SK-N-SH treated with all-trans-retinoic acid at 6 μM for 48 hours (cell line): ENCODE results near the gene ENDOV.

Experiments used
- ATAC-seq: fragments of 200-7000 bp; cut with Tn5 transposase; 3 replicates; pipeline ENCODE4 v1.9.1; 2020; ENCODE audit warnings: mild to moderate bottlenecking, moderate library complexity
- ARNTL ChIP-seq: fragments of 450-650 bp; formaldehyde crosslinking; IDR thresholded peaks from 2 replicates; pipeline ENCODE4 v1.5.0; 2020; ENCODE audit warnings: low read depth, mild to moderate bottlenecking, moderate library complexity, borderline replicate concordance
- CSDC2 ChIP-seq: fragments of 250-450 bp; sonication (Bioruptor Pico); IDR thresholded peaks from 2 replicates; pipeline ENCODE4 v1.5.0; 2020; ENCODE audit warnings: mild to moderate bottlenecking, moderate library complexity
- ESRRG ChIP-seq: fragments of 250-450 bp; sonication (Bioruptor Pico); IDR thresholded peaks from 2 replicates; pipeline ENCODE4 v1.6.1; 2021; ENCODE audit warnings: mild to moderate bottlenecking
- GLIS3 ChIP-seq: fragments of 250-450 bp; sonication (Bioruptor Pico); IDR thresholded peaks from 2 replicates; pipeline ENCODE4 v1.5.0; 2020; ENCODE audit warnings: mild to moderate bottlenecking, moderate library complexity
- ISL1 ChIP-seq: fragments of 250-450 bp; sonication (Bioruptor Pico); IDR thresholded peaks from 2 replicates; pipeline ENCODE4 v2.1.2; 2022; ENCODE audit warnings: mild to moderate bottlenecking, moderate library complexity
- OSR1 ChIP-seq: fragments of 250-450 bp; sonication (Bioruptor Pico); IDR thresholded peaks from 2 replicates; pipeline ENCODE4 v1.8.0; 2022; ENCODE audit warnings: moderate library complexity, mild to moderate bottlenecking, inconsistent platforms
- PPARA ChIP-seq: fragments of 250-450 bp; sonication (Bioruptor Pico); IDR thresholded peaks from 2 replicates; pipeline ENCODE4 v1.5.0; 2020; ENCODE audit warnings: mild to moderate bottlenecking, borderline replicate concordance
- RARB ChIP-seq: fragments of 250-450 bp; sonication (Bioruptor Pico); IDR thresholded peaks from 2 replicates; pipeline ENCODE4 v1.8.0; 2021; ENCODE audit warnings: mild to moderate bottlenecking, moderate library complexity
- SNAI2 ChIP-seq: fragments of 250-450 bp; sonication (Bioruptor Pico); IDR thresholded peaks from 2 replicates; pipeline ENCODE4 v1.5.0; 2020; ENCODE audit warnings: mild to moderate bottlenecking, moderate library complexity
- TCF4 ChIP-seq: fragments of 250-450 bp; sonication (Bioruptor Pico); IDR thresholded peaks from 2 replicates; pipeline ENCODE4 v1.8.0; 2021; ENCODE audit warnings: mild to moderate bottlenecking, moderate library complexity, borderline replicate concordance
- TOX ChIP-seq: fragments of 250-450 bp; sonication (Bioruptor Pico); IDR thresholded peaks from 2 replicates; pipeline ENCODE4 v1.8.0; 2021; ENCODE audit warnings: mild to moderate bottlenecking, moderate library complexity, borderline replicate concordance
- ZC3H10 ChIP-seq: fragments of 250-450 bp; sonication (Bioruptor Pico); IDR thresholded peaks from 2 replicates; pipeline ENCODE4 v1.5.1; 2021; ENCODE audit warnings: mild to moderate bottlenecking, moderate library complexity
- ZFP3 ChIP-seq: fragments of 250-450 bp; sonication (Bioruptor Pico); IDR thresholded peaks from 2 replicates; pipeline ENCODE4 v1.5.0; 2020; ENCODE audit warnings: mild to moderate bottlenecking, moderate library complexity
- ZFP30 ChIP-seq: fragments of 450-650 bp; formaldehyde crosslinking; IDR thresholded peaks from 2 replicates; pipeline ENCODE4 v1.5.0; 2022; ENCODE audit warnings: mild to moderate bottlenecking, moderate library complexity
- ZNF565 ChIP-seq: fragments of 450-650 bp; formaldehyde crosslinking; conservative IDR thresholded peaks from 2 replicates; pipeline ENCODE4 v1.5.0; 2020; ENCODE audit warnings: low read depth, mild to moderate bottlenecking, moderate library complexity
- ZNF70 ChIP-seq: fragments of 450-650 bp; formaldehyde crosslinking; IDR thresholded peaks from 2 replicates; pipeline ENCODE4 v1.5.0; 2020; ENCODE audit warnings: mild to moderate bottlenecking, moderate library complexity
- ZNF8 ChIP-seq: fragments of 450-650 bp; formaldehyde crosslinking; IDR thresholded peaks from 2 replicates; pipeline ENCODE4 v1.5.0; 2020; ENCODE audit warnings: mild to moderate bottlenecking, moderate library complexity
- TF ChIP-seq, protein P1 (sequence below): fragments of 250-450 bp; sonication (Bioruptor Pico); IDR thresholded peaks from 2 replicates; pipeline ENCODE4 v1.8.0; 2020; ENCODE audit warnings: mild to moderate bottlenecking, moderate library complexity, borderline replicate concordance
- TF ChIP-seq, protein P2 (sequence below): fragments of 250-450 bp; sonication (Bioruptor Pico); IDR thresholded peaks from 2 replicates; pipeline ENCODE4 v1.5.1; 2020; ENCODE audit warnings: low read depth, mild to moderate bottlenecking, moderate library complexity
- TF ChIP-seq, protein P3 (sequence below): fragments of 250-450 bp; sonication (Bioruptor Pico); IDR thresholded peaks from 2 replicates; pipeline ENCODE4 v1.8.0; 2021; ENCODE audit warnings: low read depth, mild to moderate bottlenecking, moderate library complexity, borderline replicate concordance
- TF ChIP-seq, protein P4 (sequence below): fragments of 250-450 bp; sonication (Bioruptor Pico); IDR thresholded peaks from 2 replicates; pipeline ENCODE4 v1.5.1; 2021; ENCODE audit warnings: mild to moderate bottlenecking, moderate library complexity

Gene ENDOV

DNA sequence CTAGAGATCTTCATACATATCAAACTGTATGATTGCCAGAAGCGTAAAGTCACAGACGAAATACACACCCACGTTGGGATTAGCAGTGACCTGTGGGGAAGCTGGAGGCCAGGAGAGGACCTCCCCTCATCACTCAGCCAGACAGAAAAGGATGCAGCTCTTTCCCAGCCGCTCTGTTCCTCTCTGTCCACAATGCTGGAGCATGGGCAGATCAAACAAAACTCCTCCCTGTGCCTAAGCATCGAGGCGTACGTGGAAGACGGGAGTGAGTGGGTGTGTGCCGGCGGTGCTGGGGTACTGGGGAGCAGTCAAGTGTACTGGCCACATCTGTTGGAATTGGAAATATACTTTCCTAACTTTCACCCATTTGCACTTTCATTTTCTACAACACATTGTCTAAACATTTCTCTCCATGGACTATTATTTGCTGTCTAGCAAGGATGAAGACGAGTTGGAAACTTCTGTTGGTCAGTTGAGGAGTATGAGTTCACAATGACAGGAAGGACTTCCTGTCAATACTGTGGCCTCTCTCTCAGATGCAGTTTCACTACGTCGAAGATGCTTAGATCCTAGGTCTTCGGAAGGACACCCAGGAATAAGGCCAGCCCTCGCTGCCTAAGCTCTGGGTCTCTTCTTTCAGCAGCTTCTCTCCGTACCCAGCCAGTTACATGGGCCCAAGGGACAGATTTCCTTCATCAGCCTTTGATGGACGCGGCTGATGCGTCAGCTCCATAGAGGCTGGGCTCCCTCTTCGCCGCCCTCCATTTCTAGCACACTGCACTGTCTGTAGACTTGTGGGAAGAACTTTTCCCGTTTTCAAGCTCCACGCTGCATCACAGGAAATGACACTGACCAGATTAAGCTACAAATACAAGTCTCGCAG, 30.6 kb upstream of the ENDOV start:
- ATAC-seq = no peak
- TF ChIP-seq ZNF70 (CRISPR knock-in tag) = no peak
- no peak for TF ChIP-seq ZNF8 (CRISPR knock-in tag)
- TF ChIP-seq ISL1 (CRISPR knock-in tag) = no peak
- no peak for TF ChIP-seq ESRRG
- TF ChIP-seq ZFP30 (CRISPR knock-in tag) = no peak
- no peak for TF ChIP-seq ZC3H10 (CRISPR knock-in tag)
- TF ChIP-seq GLIS3 (CRISPR knock-in tag) = no peak
- TF ChIP-seq TCF4 = no peak
- no peak for TF ChIP-seq ZNF565 (CRISPR knock-in tag)
- TF ChIP-seq ZFP3 = no peak
- no peak for TF ChIP-seq RARB (CRISPR knock-in tag)
- TF ChIP-seq ARNTL (CRISPR knock-in tag) = no peak
- TF ChIP-seq, protein P1, sequence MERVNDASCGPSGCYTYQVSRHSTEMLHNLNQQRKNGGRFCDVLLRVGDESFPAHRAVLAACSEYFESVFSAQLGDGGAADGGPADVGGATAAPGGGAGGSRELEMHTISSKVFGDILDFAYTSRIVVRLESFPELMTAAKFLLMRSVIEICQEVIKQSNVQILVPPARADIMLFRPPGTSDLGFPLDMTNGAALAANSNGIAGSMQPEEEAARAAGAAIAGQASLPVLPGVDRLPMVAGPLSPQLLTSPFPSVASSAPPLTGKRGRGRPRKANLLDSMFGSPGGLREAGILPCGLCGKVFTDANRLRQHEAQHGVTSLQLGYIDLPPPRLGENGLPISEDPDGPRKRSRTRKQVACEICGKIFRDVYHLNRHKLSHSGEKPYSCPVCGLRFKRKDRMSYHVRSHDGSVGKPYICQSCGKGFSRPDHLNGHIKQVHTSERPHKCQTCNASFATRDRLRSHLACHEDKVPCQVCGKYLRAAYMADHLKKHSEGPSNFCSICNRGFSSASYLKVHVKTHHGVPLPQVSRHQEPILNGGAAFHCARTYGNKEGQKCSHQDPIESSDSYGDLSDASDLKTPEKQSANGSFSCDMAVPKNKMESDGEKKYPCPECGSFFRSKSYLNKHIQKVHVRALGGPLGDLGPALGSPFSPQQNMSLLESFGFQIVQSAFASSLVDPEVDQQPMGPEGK (CRISPR knock-in tag) = no peak
- no peak for TF ChIP-seq PPARA (CRISPR knock-in tag)
- TF ChIP-seq CSDC2 (CRISPR knock-in tag) = no peak
- TF ChIP-seq, protein P2, sequence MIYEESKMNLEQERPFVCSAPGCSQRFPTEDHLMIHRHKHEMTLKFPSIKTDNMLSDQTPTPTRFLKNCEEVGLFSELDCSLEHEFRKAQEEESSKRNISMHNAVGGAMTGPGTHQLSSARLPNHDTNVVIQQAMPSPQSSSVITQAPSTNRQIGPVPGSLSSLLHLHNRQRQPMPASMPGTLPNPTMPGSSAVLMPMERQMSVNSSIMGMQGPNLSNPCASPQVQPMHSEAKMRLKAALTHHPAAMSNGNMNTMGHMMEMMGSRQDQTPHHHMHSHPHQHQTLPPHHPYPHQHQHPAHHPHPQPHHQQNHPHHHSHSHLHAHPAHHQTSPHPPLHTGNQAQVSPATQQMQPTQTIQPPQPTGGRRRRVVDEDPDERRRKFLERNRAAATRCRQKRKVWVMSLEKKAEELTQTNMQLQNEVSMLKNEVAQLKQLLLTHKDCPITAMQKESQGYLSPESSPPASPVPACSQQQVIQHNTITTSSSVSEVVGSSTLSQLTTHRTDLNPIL = no peak
- TF ChIP-seq, protein P3, sequence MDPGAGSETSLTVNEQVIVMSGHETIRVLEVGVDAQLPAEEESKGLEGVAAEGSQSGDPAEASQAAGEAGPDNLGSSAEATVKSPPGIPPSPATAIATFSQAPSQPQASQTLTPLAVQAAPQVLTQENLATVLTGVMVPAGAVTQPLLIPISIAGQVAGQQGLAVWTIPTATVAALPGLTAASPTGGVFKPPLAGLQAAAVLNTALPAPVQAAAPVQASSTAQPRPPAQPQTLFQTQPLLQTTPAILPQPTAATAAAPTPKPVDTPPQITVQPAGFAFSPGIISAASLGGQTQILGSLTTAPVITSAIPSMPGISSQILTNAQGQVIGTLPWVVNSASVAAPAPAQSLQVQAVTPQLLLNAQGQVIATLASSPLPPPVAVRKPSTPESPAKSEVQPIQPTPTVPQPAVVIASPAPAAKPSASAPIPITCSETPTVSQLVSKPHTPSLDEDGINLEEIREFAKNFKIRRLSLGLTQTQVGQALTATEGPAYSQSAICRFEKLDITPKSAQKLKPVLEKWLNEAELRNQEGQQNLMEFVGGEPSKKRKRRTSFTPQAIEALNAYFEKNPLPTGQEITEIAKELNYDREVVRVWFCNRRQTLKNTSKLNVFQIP (CRISPR knock-in tag) = no peak
- TF ChIP-seq TOX (CRISPR knock-in tag) = no peak
- TF ChIP-seq OSR1 (CRISPR knock-in tag) = no peak
- TF ChIP-seq, protein P4, sequence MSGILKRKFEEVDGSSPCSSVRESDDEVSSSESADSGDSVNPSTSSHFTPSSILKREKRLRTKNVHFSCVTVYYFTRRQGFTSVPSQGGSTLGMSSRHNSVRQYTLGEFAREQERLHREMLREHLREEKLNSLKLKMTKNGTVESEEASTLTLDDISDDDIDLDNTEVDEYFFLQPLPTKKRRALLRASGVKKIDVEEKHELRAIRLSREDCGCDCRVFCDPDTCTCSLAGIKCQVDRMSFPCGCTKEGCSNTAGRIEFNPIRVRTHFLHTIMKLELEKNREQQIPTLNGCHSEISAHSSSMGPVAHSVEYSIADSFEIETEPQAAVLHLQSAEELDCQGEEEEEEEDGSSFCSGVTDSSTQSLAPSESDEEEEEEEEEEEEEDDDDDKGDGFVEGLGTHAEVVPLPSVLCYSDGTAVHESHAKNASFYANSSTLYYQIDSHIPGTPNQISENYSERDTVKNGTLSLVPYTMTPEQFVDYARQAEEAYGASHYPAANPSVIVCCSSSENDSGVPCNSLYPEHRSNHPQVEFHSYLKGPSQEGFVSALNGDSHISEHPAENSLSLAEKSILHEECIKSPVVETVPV (CRISPR knock-in tag) = no peak

DNA sequence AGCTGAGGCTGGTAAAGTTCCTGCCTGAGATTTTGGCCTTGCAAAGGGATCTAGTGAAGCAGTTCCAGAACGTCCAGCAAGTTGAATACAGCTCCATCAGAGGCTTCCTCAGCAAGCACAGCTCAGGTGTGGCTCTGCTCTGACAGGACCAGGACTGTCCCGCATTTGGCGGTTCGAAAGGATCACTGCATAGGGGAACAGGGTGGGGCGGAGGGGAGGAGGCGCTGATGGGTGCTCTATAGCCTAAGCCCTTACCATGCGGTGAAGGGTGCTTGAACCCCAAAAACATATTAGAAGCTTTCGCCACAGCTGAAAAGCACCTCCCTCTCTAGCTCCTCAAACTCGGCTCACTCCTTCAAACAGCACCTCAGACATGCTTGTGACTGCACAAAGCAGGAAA, 29.9 kb upstream of the ENDOV start:
- no peak for TF ChIP-seq RARB (CRISPR knock-in tag)
- TF ChIP-seq TCF4 = no peak
- no peak for TF ChIP-seq PPARA (CRISPR knock-in tag)
- TF ChIP-seq, protein P2 = no peak
- TF ChIP-seq ARNTL (CRISPR knock-in tag) = no peak
- no peak for TF ChIP-seq ZNF565 (CRISPR knock-in tag)
- TF ChIP-seq, protein P1 (CRISPR knock-in tag) = no peak
- TF ChIP-seq ESRRG = no peak
- no peak for TF ChIP-seq ZNF70 (CRISPR knock-in tag)
- no peak for TF ChIP-seq SNAI2 (CRISPR knock-in tag)
- no peak for ATAC-seq
